Osteoblast (primary cell): ENCODE data around the gene DOCK7. TPM values are rescaled to one million over a fixed set of nuclear protein-coding genes. Genes with fewer than 3 reads are reported as not detected.

Experiments used
- DNase-seq: peaks from one replicate; pipeline ENCODE4 v3.0.0; 2011; ENCODE audit warnings: low spot score, mixed read lengths; ENCODE audit not compliant: insufficient read length; ENCODE audit errors: missing footprints
- H2AFZ ChIP-seq: 2 replicates; pipeline ENCODE4 v1.6.0; 2011; ENCODE audit warnings: mild to moderate bottlenecking, low read length
- H3K27ac ChIP-seq: 2 replicates; pipeline ENCODE4 v1.5.1; 2011; ENCODE audit warnings: mild to moderate bottlenecking, low read depth, low read length, moderate library complexity
- H3K27me3 ChIP-seq: 2 replicates; pipeline ENCODE4 v1.6.0; 2012; ENCODE audit warnings: mild to moderate bottlenecking, control low read depth, inconsistent platforms, low read length, moderate library complexity; ENCODE audit not compliant: insufficient read depth
- H3K36me3 ChIP-seq: 2 replicates; pipeline ENCODE4 v1.5.1; 2011; ENCODE audit warnings: mild to moderate bottlenecking, low read length, control low read depth, moderate library complexity; ENCODE audit not compliant: insufficient read depth
- H3K4me1 ChIP-seq: 2 replicates; pipeline ENCODE4 v1.5.1; 2011; ENCODE audit warnings: mild to moderate bottlenecking, low read length, control low read depth, moderate library complexity; ENCODE audit not compliant: insufficient read depth
- H3K4me2 ChIP-seq: 2 replicates; pipeline ENCODE4 v1.6.0; 2011; ENCODE audit warnings: mild to moderate bottlenecking, low read length; ENCODE audit not compliant: insufficient read depth
- H3K4me3 ChIP-seq: fragments of 200-600 bp; sonication (generic); 3 replicates; pipeline ENCODE4 v1.5.1; 2012; ENCODE audit warnings: mild to moderate bottlenecking, low read length, inconsistent platforms; ENCODE audit not compliant: insufficient read depth
- H3K79me2 ChIP-seq: 2 replicates; pipeline ENCODE4 v1.6.0; 2012; ENCODE audit warnings: mild to moderate bottlenecking, low read length, control low read depth, inconsistent platforms; ENCODE audit not compliant: insufficient read depth
- H3K9me3 ChIP-seq: 2 replicates; pipeline ENCODE4 v1.5.1; 2011; ENCODE audit warnings: low read depth, low read length, control low read depth
- H4K20me1 ChIP-seq: 2 replicates; pipeline ENCODE4 v1.6.0; 2012; ENCODE audit warnings: mild to moderate bottlenecking, low read length, control low read depth; ENCODE audit not compliant: insufficient read depth
- CTCF ChIP-seq: IDR thresholded peaks from 2 replicates; pipeline ENCODE4 v1.5.1; 2011; ENCODE audit warnings: mild to moderate bottlenecking, low read depth, low read length, moderate library complexity; ENCODE audit errors: extremely low read depth
- total RNA-seq: library from RNA; depleted of rRNA; stranded (reverse); fragments of >200 nt; gene quantifications from 2 replicates; pipeline ENCODE4 v1.2.3, GENCODE V29; 2012

The DOCK7 gene
- total RNA-seq, 1 donor: 73.8 TPM

DNA sequence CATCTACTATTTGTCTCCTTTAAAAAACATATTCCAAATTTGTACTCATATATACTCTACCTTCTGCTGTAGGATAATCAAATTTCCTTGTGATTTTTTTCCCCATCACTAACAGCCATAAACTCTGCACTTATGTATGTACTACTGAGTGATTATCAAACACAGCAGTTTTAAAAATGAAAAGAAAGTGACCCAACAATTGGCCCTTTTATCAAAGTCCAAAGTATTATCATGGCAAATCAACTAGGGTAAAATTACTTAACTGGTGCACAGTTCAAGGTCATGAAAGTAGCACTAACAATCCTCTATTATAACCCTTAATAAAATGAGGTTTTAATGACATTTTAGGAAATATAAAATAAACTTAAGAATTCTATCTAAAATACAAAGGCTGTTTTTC lies 79.3 kb downstream of the DOCK7 start:
- Histone ChIP-seq H4K20me1 (no peaks in the 10 kb centered on the region), H3K9me3 (no peaks in the 10 kb centered on the region), H2AFZ (no peak overlapping the region), H3K4me3 (no peak overlapping the region), H3K27ac (no peak overlapping the region), H3K4me1 (peaks cover 4% of the 10 kb centered on the region), H3K36me3 (no peaks in the 10 kb centered on the region), H3K79me2 (no peaks in the 10 kb centered on the region), H3K4me2 (no peak overlapping the region), H3K27me3 (no peaks in the 10 kb centered on the region)
- no peak for DNase-seq
- no peak for TF ChIP-seq CTCF

DNA sequence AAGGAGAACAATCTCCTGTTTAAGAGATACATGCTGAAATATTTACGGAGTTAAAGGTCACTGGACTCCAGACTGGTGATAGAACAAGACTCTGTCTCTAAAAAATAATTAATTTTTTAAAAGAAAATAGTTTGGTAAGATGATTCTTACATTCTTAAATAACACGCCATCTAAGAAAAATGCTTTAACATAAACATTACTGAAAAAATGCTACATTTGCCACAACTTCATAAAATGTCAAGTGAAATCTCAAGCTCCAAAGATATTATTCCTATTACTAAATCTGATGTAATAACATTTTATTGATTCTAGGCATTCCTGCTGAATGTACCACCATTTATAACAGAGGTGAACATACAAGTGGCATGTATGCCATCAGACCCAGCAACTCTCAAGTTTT lies 86.7 kb downstream of the DOCK7 start:
- Histone ChIP-seq H3K4me3 (no peak overlapping the region), H3K4me2 (no peak overlapping the region), H3K36me3 (no peaks in the 10 kb centered on the region), H3K27ac (peak overlapping the region; percentile 47), H3K27me3 (no peaks in the 10 kb centered on the region), H3K9me3 (no peaks in the 10 kb centered on the region), H3K4me1 (peaks cover 13% of the 10 kb centered on the region), H4K20me1 (no peaks in the 10 kb centered on the region), H2AFZ (no peak overlapping the region), H3K79me2 (no peaks in the 10 kb centered on the region)
- no peak for DNase-seq
- TF ChIP-seq CTCF: no peak

GRCh38 chr1:62599044-62599443 lies 89.1 kb downstream of the DOCK7 start:
- H4K20me1 ChIP-seq: no peaks in the 10 kb centered on the region
- no peaks in the 10 kb centered on the region for H3K79me2 ChIP-seq
- peaks cover 20% of the 10 kb centered on the region for H3K4me1 ChIP-seq
- H2AFZ ChIP-seq: no peak overlapping the region
- no peaks in the 10 kb centered on the region for H3K36me3 ChIP-seq
- H3K4me2 ChIP-seq: peak overlapping the region; percentile 22
- no peaks in the 10 kb centered on the region for H3K9me3 ChIP-seq
- DNase-seq: peak; percentile 60
- H3K27ac ChIP-seq: peak overlapping the region; percentile 35
- TF ChIP-seq CTCF: no peak
- H3K27me3 ChIP-seq: no peaks in the 10 kb centered on the region
- no peak overlapping the region for H3K4me3 ChIP-seq

DNA sequence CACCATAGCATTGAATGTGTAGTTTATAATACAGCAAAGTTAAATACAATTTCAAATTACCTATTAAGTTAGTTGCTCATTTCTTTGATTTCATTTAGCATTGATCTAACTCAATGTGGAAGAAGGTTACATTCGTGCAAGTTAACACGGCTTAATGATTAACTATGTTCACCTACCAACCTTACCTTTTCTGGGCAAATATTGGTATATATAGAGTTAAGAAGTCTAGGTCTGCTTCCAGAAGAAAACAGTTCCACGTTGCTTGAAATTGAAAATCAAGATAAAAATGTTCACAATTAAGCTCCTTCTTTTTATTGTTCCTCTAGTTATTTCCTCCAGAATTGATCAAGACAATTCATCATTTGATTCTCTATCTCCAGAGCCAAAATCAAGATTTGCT lies 90.9 kb downstream of the DOCK7 start, which contains the start of gene ANGPTL3:
ANGPTL3 (plus strand) TSS at position 240 of the 400 bp plus-strand sequence; CDS start at position 287, 47 bp downstream.
- Histone ChIP-seq H3K36me3 (no peaks in the 10 kb centered on the region), H2AFZ (no peak within 1 kb of the TSS), H3K27me3 (no peaks in the 10 kb centered on the region), H3K79me2 (no peaks in the 10 kb centered on the region), H3K4me1 (peaks cover 25% of the 10 kb centered on the region), H4K20me1 (no peaks in the 10 kb centered on the region), H3K27ac (no peak within 1 kb of the TSS), H3K4me3 (no peak within 1 kb of the TSS), H3K4me2 (no peak within 1 kb of the TSS), H3K9me3 (no peaks in the 10 kb centered on the region)
- no peak for DNase-seq
- TF ChIP-seq CTCF: no peak
